ENCODE measurements around the gene PCAT6.

DNA sequence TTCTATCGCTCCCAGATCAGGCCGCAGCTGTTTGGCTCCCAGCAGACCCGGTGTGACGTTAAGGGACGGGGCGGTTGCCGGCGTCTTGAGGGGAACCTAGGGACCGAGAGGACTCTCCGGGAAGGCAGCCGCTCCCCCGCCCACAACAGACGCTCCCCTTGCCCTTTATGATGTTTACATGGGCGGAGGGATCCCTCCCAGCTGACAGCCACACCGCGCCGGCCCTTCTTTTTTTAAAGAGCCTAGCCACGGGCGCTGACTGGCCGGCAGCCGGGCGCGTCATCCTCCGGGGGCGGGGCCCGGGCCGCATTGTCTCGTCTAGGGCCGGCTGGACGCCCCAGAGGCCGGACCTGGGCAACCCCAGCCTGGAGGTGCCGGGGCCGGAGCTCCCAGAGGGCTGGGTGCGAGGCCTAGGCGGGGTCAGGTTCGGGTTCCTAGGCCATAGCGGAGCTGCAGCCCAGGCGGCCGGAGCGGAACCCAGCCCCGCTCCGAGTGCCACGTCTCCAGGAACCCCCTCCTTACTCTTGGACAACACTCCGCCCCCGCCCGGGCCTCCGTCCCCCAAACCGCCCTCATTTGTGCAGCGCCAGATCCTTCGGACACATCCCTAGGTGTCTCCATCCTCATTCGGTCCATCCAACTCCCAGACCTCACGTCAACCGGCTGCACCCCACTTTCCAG lies at the start of gene PCAT6:
- TF ChIP-seq, protein P1, sequence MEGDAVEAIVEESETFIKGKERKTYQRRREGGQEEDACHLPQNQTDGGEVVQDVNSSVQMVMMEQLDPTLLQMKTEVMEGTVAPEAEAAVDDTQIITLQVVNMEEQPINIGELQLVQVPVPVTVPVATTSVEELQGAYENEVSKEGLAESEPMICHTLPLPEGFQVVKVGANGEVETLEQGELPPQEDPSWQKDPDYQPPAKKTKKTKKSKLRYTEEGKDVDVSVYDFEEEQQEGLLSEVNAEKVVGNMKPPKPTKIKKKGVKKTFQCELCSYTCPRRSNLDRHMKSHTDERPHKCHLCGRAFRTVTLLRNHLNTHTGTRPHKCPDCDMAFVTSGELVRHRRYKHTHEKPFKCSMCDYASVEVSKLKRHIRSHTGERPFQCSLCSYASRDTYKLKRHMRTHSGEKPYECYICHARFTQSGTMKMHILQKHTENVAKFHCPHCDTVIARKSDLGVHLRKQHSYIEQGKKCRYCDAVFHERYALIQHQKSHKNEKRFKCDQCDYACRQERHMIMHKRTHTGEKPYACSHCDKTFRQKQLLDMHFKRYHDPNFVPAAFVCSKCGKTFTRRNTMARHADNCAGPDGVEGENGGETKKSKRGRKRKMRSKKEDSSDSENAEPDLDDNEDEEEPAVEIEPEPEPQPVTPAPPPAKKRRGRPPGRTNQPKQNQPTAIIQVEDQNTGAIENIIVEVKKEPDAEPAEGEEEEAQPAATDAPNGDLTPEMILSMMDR (IDR thresholded peaks at IDR 0.05), result no peak
- peak in 3 of 4 donors; percentile 71 to 83 (median 83) for TF ChIP-seq POLR2A (IDR thresholded peaks at IDR 0.05)
